ENCODE data around the gene MAPT.

Gene MAPT

GRCh38 chr17:45846223-45846622 lies 48.1 kb upstream of the MAPT start:
- H3K4me3 ChIP-seq (ENCODE audit: low read length) = no peak overlapping the region
- no peak overlapping the region for H3K27ac ChIP-seq (ENCODE audit: low read depth, low read length)
- H3K27me3 ChIP-seq (ENCODE audit: control insufficient read depth, low read length) = peaks cover 5% of the 10 kb centered on the region; the same call in 1 of the 2 replicates
- H3K4me2 ChIP-seq (ENCODE audit: low read length) = no peak overlapping the region
- no peaks in the 10 kb centered on the region for H3F3A ChIP-seq (ENCODE audit: control insufficient read depth, insufficient read depth)
- H3K9me3 ChIP-seq (ENCODE audit: control insufficient read depth, insufficient read depth, low read length) = no peaks in the 10 kb centered on the region
- TF ChIP-seq EZH2phosphoT487 (IDR thresholded peaks at IDR 0.05; ENCODE audit: borderline replicate concordance, low read length) (no peak), CTCF (IDR thresholded peaks at IDR 0.05; ENCODE audit: low read depth, low read length, poor library complexity, severe bottlenecking) (no peak)
- no peaks in the 10 kb centered on the region for H3K9me2 ChIP-seq (replicated peaks; ENCODE audit: control insufficient read depth, low read length)
- no peaks in the 10 kb centered on the region for H3K79me2 ChIP-seq (ENCODE audit: control insufficient read depth, low read length)
- no peaks in the 10 kb centered on the region for H3K4me1 ChIP-seq (ENCODE audit: control insufficient read depth, low read length)
- H4K20me1 ChIP-seq (ENCODE audit: control insufficient read depth, insufficient read depth, low read depth, low read length) = no peaks in the 10 kb centered on the region
- H3K36me3 ChIP-seq (ENCODE audit: control insufficient read depth, low read length) = no peaks in the 10 kb centered on the region

- no peaks in the 10 kb centered on the region for H3K4me1 ChIP-seq (ENCODE audit: control insufficient read depth, low read length)
- no peaks in the 10 kb centered on the region for H3K9me3 ChIP-seq (ENCODE audit: control insufficient read depth, insufficient read depth, low read length)
- H3K36me3 ChIP-seq (ENCODE audit: control insufficient read depth, low read length) = no peaks in the 10 kb centered on the region
- TF ChIP-seq CTCF (IDR thresholded peaks at IDR 0.05; ENCODE audit: low read depth, low read length, poor library complexity, severe bottlenecking) (no peak), EZH2phosphoT487 (IDR thresholded peaks at IDR 0.05; ENCODE audit: borderline replicate concordance, low read length) (no peak)
- no peaks in the 10 kb centered on the region for H3K9me2 ChIP-seq (replicated peaks; ENCODE audit: control insufficient read depth, low read length)
- H3K27ac ChIP-seq (ENCODE audit: low read depth, low read length) = no peak overlapping the region
- no peak overlapping the region for H3K4me3 ChIP-seq (ENCODE audit: low read length)
- H3K4me2 ChIP-seq (ENCODE audit: low read length) = no peak overlapping the region
- H3K79me2 ChIP-seq (ENCODE audit: control insufficient read depth, low read length) = no peaks in the 10 kb centered on the region
- peaks cover 2% of the 10 kb centered on the region for H3K27me3 ChIP-seq (ENCODE audit: control insufficient read depth, low read length)
- no peaks in the 10 kb centered on the region for H3F3A ChIP-seq (ENCODE audit: control insufficient read depth, insufficient read depth)
- no peaks in the 10 kb centered on the region for H4K20me1 ChIP-seq (ENCODE audit: control insufficient read depth, insufficient read depth, low read depth, low read length)
These were observed 47.7 kb upstream of the MAPT start for GRCh38 chr17:45846646-45847045.

GRCh38 chr17:45847101-45847500 lies 47.3 kb upstream of the MAPT start:
- Histone ChIP-seq H3K4me1 (ENCODE audit: control insufficient read depth, low read length) (no peaks in the 10 kb centered on the region), H4K20me1 (ENCODE audit: control insufficient read depth, insufficient read depth, low read depth, low read length) (no peaks in the 10 kb centered on the region), H3F3A (ENCODE audit: control insufficient read depth, insufficient read depth) (no peaks in the 10 kb centered on the region), H3K27me3 (ENCODE audit: control insufficient read depth, low read length) (peaks cover 5% of the 10 kb centered on the region), H3K27ac (ENCODE audit: low read depth, low read length) (no peak overlapping the region), H3K36me3 (ENCODE audit: control insufficient read depth, low read length) (no peaks in the 10 kb centered on the region), H3K79me2 (ENCODE audit: control insufficient read depth, low read length) (no peaks in the 10 kb centered on the region), H3K9me2 (replicated peaks; ENCODE audit: control insufficient read depth, low read length) (no peaks in the 10 kb centered on the region), H3K4me3 (ENCODE audit: low read length) (no peak overlapping the region), H3K9me3 (ENCODE audit: control insufficient read depth, insufficient read depth, low read length) (no peaks in the 10 kb centered on the region), H3K4me2 (ENCODE audit: low read length) (no peak overlapping the region)
- no peak for TF ChIP-seq EZH2phosphoT487 (IDR thresholded peaks at IDR 0.05; ENCODE audit: borderline replicate concordance, low read length)
- no peak for TF ChIP-seq CTCF (IDR thresholded peaks at IDR 0.05; ENCODE audit: low read depth, low read length, poor library complexity, severe bottlenecking)

GRCh38 chr17:45847747-45848146 lies 46.6 kb upstream of the MAPT start:
- no peaks in the 10 kb centered on the region for H4K20me1 ChIP-seq (ENCODE audit: control insufficient read depth, insufficient read depth, low read depth, low read length)
- TF ChIP-seq CTCF (IDR thresholded peaks at IDR 0.05; ENCODE audit: low read depth, low read length, poor library complexity, severe bottlenecking) (no peak), EZH2phosphoT487 (IDR thresholded peaks at IDR 0.05; ENCODE audit: borderline replicate concordance, low read length) (no peak)
- H3K4me2 ChIP-seq (ENCODE audit: low read length) = no peak overlapping the region
- no peaks in the 10 kb centered on the region for H3K9me3 ChIP-seq (ENCODE audit: control insufficient read depth, insufficient read depth, low read length)
- H3F3A ChIP-seq (ENCODE audit: control insufficient read depth, insufficient read depth) = no peaks in the 10 kb centered on the region
- no peaks in the 10 kb centered on the region for H3K9me2 ChIP-seq (replicated peaks; ENCODE audit: control insufficient read depth, low read length)
- no peak overlapping the region for H3K27ac ChIP-seq (ENCODE audit: low read depth, low read length)
- no peaks in the 10 kb centered on the region for H3K36me3 ChIP-seq (ENCODE audit: control insufficient read depth, low read length)
- peaks cover 8% of the 10 kb centered on the region for H3K27me3 ChIP-seq (ENCODE audit: control insufficient read depth, low read length)
- no peak overlapping the region for H3K4me3 ChIP-seq (ENCODE audit: low read length)
- peaks cover 4% of the 10 kb centered on the region; the same call in 1 of the 2 replicates for H3K4me1 ChIP-seq (ENCODE audit: control insufficient read depth, low read length)
- H3K79me2 ChIP-seq (ENCODE audit: control insufficient read depth, low read length) = no peaks in the 10 kb centered on the region
